KMS-11 (cell line): Measurements from ENCODE around the gene MAPK12.
"Not testable (repeated sequence)": the region's sequence is repeated elsewhere in the genome, so short reads cannot be mapped to it uniquely, and the experiment has no call there.

Experiments used
- H2AFZ ChIP-seq: fragments of 200-600 bp; sonication (generic); 2 replicates; pipeline ENCODE4 v1.6.1; 2016; ENCODE audit warnings: antibody characterized with exemption, mixed run types, low read depth
- H3K27ac ChIP-seq: fragments of 200-600 bp; sonication (generic); 2 replicates; pipeline ENCODE4 v1.6.1; 2016; ENCODE audit warnings: mild to moderate bottlenecking, mixed run types
- H3K27me3 ChIP-seq: fragments of 200-600 bp; sonication (generic); 2 replicates; pipeline ENCODE4 v1.6.1; 2017; ENCODE audit warnings: mild to moderate bottlenecking, low read depth, mixed run types, moderate library complexity; ENCODE audit not compliant: insufficient read depth
- H3K36me3 ChIP-seq: fragments of 200-600 bp; sonication (generic); 2 replicates; pipeline ENCODE4 v1.6.1; 2017; ENCODE audit warnings: mild to moderate bottlenecking, mixed run types; ENCODE audit not compliant: insufficient read depth
- H3K4me1 ChIP-seq: fragments of 200-600 bp; sonication (generic); 2 replicates; pipeline ENCODE4 v1.6.1; 2016; ENCODE audit warnings: mild to moderate bottlenecking, low read depth, mixed run types; ENCODE audit not compliant: poor library complexity, severe bottlenecking
- H3K4me2 ChIP-seq: fragments of 200-600 bp; sonication (generic); 2 replicates; pipeline ENCODE4 v1.7.0; 2016; ENCODE audit warnings: mild to moderate bottlenecking, mixed run types
- H3K4me3 ChIP-seq: fragments of 200-600 bp; sonication (generic); IDR thresholded peaks from 2 replicates; pipeline ENCODE4 v1.6.1; 2017; ENCODE audit warnings: low read depth, low read length, mixed read lengths; ENCODE audit not compliant: insufficient read depth
- H3K79me2 ChIP-seq: fragments of 200-600 bp; sonication (generic); 2 replicates; pipeline ENCODE4 v1.6.1; 2016; ENCODE audit warnings: low read depth, mixed run types; ENCODE audit not compliant: insufficient read depth
- H3K9ac ChIP-seq: fragments of 200-600 bp; sonication (generic); 2 replicates; pipeline ENCODE4 v1.6.1; 2016; ENCODE audit warnings: mild to moderate bottlenecking, mixed run types
- H4K20me1 ChIP-seq: fragments of 200-600 bp; sonication (generic); 2 replicates; pipeline ENCODE4 v1.6.1; 2016; ENCODE audit warnings: mild to moderate bottlenecking, mixed run types; ENCODE audit not compliant: insufficient read depth
- TF ChIP-seq, protein P1 (sequence below): fragments of 200-600 bp; sonication (generic); conservative IDR thresholded peaks from 2 replicates; pipeline ENCODE4 v1.6.1; 2017; ENCODE audit warnings: low read depth, mild to moderate bottlenecking, antibody characterized with exemption, low read length, moderate library complexity, mixed read lengths

Gene MAPK12

DNA sequence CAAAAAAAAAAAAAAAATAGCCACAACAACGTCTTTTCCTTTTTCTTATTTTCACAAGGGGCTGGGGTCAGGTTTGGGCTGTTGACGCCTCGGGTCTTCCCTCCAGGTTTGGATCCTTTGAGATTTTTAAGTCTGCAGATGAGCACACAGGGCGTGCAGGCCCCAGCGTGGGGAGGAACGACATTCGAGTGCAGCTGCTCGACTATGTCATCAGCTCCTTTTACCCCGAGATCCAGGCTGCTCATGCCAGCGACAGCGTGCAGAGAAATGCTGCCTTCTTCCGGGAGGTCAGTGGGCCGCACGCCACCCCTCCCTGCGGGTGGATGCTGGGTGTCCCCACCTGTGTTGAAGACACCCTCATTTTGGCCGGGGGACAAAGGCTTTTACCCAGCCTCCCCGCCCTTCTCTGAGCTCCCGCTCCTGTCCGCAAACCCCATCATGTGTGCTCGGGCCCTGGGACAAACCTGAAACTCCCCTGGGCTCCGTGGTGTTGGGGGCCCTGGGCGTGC lies 53.0 kb downstream of the MAPK12 start:
- no peaks in the 10 kb centered on the region for H4K20me1 ChIP-seq
- no peak overlapping the region for H3K27ac ChIP-seq
- H3K36me3 ChIP-seq = no peaks in the 10 kb centered on the region
- no peak overlapping the region for H2AFZ ChIP-seq
- H3K4me2 ChIP-seq = no peak overlapping the region
- H3K4me1 ChIP-seq = no peaks in the 10 kb centered on the region
- H3K4me3 ChIP-seq = no peak overlapping the region
- TF ChIP-seq, protein P1, sequence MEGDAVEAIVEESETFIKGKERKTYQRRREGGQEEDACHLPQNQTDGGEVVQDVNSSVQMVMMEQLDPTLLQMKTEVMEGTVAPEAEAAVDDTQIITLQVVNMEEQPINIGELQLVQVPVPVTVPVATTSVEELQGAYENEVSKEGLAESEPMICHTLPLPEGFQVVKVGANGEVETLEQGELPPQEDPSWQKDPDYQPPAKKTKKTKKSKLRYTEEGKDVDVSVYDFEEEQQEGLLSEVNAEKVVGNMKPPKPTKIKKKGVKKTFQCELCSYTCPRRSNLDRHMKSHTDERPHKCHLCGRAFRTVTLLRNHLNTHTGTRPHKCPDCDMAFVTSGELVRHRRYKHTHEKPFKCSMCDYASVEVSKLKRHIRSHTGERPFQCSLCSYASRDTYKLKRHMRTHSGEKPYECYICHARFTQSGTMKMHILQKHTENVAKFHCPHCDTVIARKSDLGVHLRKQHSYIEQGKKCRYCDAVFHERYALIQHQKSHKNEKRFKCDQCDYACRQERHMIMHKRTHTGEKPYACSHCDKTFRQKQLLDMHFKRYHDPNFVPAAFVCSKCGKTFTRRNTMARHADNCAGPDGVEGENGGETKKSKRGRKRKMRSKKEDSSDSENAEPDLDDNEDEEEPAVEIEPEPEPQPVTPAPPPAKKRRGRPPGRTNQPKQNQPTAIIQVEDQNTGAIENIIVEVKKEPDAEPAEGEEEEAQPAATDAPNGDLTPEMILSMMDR = no peak
- H3K9ac ChIP-seq = no peak overlapping the region
- no peaks in the 10 kb centered on the region for H3K27me3 ChIP-seq
- H3K79me2 ChIP-seq = no peaks in the 10 kb centered on the region

DNA sequence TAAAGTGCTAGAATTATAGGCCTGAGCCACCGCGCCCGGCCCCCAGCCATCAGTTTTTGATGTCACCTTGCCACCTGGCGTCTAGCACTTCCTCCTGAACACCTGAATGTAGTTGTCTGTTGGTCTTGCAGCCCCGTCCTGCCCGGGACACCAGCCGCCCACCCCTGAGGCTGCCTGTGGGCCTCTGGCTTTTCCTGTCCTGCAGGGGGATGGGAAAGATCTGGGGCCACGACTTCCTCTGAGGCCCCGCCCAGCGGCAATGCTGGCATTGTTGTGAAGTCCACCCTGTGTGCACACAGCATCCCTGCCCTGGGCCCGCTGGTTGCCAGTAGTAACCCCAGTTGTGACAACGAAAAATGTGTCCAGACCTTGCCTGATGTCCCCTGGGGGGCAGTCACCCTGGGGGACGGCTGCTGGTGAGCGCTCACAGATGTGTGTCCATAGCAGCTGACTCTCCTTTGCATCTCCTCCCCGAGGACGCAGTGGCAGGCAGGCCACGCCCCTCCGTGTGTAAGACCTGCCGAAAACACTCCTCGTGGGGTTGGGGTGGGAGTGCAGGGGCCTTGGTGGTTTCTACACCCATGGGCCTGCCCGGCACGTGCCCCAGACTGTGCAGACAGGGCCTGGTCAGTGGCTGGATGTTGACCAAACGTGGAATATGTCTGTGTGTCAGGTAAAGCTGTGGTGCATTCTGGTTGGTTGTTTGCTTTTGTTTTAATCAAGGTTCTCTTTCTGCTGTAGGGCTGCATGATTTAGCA lies 53.9 kb downstream of the MAPK12 start:
- Histone ChIP-seq H3K4me1 (no peaks in the 10 kb centered on the region), H3K27me3 (no peaks in the 10 kb centered on the region), H3K27ac (no peak overlapping the region), H3K36me3 (no peaks in the 10 kb centered on the region), H3K79me2 (peaks cover 6% of the 10 kb centered on the region; the same call in 1 of the 2 replicates), H4K20me1 (no peaks in the 10 kb centered on the region), H3K4me3 (no peak overlapping the region), H3K4me2 (no peak overlapping the region), H2AFZ (no peak overlapping the region), H3K9ac (no peak overlapping the region)
- TF ChIP-seq, protein P1 = no peak

DNA sequence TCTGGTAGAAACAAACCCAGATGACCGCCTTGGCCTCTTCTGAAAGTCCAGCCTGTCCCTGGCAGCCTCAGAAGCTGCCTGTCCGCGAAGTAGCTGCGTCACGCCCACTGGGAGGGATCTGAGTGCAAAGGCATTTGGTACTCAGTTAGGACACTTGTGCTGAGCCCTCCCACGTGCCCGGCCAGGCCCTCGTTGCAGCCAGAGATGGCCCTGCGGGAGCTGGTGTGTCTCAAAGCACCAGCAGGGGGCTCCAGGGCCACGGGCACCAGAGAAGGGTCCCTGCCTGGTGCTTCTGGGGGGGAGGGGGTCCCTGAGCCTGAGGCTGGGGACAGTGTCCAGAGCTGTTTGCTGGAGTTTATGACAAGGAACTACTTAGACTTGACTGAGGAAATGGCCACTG lies 54.9 kb downstream of the MAPK12 start:
- no peaks in the 10 kb centered on the region for H3K36me3 ChIP-seq
- H3K9ac ChIP-seq = no peak overlapping the region
- H3K4me3 ChIP-seq = no peak overlapping the region
- no peaks in the 10 kb centered on the region for H3K4me1 ChIP-seq
- H3K27me3 ChIP-seq = no peaks in the 10 kb centered on the region
- TF ChIP-seq, protein P1 = peak; percentile 24; the same call in 1 of the 2 replicates
- peaks cover 6% of the 10 kb centered on the region; the same call in 1 of the 2 replicates for H3K79me2 ChIP-seq
- no peak overlapping the region for H3K27ac ChIP-seq
- H2AFZ ChIP-seq = no peak overlapping the region
- H4K20me1 ChIP-seq = no peaks in the 10 kb centered on the region
- no peak overlapping the region for H3K4me2 ChIP-seq

DNA sequence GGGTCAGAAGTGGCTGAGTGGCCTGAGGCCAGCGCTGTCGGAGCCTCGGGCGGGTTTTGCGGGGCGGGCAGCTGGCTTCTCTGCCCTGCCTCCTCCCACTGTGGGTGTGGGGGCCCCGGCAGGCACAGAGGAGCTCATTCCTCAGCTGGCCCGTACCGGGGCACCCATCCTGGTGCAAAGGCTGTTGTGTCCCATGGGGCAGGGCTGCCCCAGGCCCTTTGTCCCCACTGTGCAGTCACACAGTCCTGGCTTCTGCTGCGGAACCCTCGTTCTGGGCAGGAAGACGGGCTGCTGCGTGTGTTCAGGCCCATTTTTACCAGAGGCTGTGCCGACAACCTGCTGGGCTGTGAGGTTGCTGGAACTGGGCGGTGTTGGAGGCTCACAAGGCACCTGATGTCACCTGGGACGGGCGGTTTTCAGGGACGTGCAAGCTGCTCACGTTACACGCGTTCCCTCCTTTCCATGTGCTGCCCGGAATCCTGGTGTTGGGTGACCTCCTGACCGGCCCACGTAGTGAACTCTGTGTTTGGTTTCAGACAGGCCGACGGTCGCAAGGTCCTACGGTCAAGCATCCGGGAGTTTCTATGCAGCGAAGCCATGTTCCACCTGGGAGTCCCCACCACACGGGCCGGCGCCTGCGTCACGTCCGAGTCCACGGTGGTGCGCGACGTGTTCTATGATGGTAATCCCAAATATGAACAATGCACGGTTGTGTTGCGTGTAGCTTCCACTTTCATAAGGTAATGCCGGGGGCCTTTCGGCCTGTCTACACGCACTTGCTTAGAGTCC lies 55.5 kb downstream of the MAPK12 start:
- no peaks in the 10 kb centered on the region for H3K4me1 ChIP-seq
- no peaks in the 10 kb centered on the region for H4K20me1 ChIP-seq
- no peak overlapping the region for H2AFZ ChIP-seq
- no peak overlapping the region for H3K4me2 ChIP-seq
- H3K79me2 ChIP-seq = peaks cover 6% of the 10 kb centered on the region; the same call in 1 of the 2 replicates
- no peaks in the 10 kb centered on the region for H3K36me3 ChIP-seq
- no peaks in the 10 kb centered on the region for H3K27me3 ChIP-seq
- H3K27ac ChIP-seq = no peak overlapping the region
- H3K4me3 ChIP-seq = no peak overlapping the region
- H3K9ac ChIP-seq = no peak overlapping the region
- TF ChIP-seq, protein P1 = no peak

DNA sequence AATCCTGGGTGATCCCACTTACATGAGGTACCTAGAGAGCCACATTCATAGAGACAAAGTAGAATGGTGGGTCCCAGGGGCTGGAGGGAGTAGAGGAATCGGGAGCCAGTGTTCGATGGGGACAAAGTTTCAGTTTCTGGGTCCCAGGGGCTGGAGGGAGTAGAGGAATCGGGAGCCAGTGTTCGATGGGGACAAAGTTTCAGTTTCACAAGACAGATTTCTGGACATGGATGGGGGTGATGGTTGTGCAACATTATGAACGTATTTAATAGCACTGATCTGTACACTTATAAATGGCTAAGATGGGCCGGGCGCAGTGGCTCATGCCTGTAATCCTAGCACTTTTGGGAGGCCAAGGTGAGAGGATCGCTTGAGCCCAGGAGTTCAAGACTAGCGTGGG lies 56.5 kb downstream of the MAPK12 start:
- H3K27me3 ChIP-seq, H3K36me3 ChIP-seq, H4K20me1 ChIP-seq, H3K4me3 ChIP-seq, H3K9ac ChIP-seq, H3K4me1 ChIP-seq, H2AFZ ChIP-seq, H3K4me2 ChIP-seq, H3K79me2 ChIP-seq, H3K27ac ChIP-seq: not testable (repeated sequence)
